Lower leg skin (tissue), 3 donors: ENCODE results near the gene TBX6.

Experiments
- POLR2A ChIP-seq, 2 donors: fragments of 450-650 bp; IDR thresholded peaks; one replicate each; pipeline ENCODE4 v1.6.1; 2016 to 2017; ENCODE audit warnings: antibody characterized with exemption in 2 of 2, mild to moderate bottlenecking in 1 of 2, moderate library complexity in 1 of 2
- TF ChIP-seq, protein P1 (sequence below), 3 donors: fragments of 450-650 bp; IDR thresholded peaks; one replicate each; pipeline ENCODE4 v1.5.1; 2016; ENCODE audit warnings: antibody characterized with exemption in 3 of 3, mild to moderate bottlenecking in 3 of 3, moderate library complexity in 2 of 3

DNA sequence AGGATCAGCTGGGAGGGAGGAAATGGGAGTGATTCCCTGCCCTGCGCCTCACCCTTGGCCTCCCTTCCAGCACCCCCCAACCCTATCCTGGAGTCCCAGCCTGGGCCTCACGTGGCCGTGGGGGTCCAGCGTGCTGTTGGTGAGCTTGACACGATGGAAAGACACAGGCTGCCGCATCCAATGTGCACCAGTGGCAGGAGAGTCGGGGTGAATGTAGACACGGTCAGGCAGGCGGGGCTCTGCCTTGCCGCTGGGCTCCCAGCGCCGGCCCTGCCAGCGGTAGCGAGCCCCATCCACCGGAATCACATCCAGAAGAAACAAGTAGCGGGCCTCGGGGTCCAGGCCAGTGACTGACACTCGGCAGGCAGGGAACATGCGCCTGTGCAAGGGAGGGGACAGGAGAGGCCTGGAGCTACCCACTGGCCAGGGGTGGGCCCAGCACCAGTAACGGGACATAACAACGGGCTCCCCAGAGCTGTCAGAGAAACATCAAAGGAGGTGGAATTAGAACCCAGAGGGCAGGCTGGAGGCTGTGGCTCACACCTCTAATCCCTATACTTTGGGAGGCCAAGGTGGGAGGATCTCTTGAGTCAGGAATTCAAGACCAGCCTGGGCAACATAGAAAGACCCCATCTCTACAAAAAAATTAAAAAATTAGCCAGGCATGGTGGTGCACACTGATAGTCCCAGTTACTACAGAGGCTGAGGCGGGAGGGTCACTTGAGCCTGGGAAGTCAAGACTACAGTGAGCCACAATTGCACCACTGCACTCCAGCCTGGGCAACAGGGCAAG lies 2.7 kb downstream of the TBX6 start:
- TF ChIP-seq, protein P1, sequence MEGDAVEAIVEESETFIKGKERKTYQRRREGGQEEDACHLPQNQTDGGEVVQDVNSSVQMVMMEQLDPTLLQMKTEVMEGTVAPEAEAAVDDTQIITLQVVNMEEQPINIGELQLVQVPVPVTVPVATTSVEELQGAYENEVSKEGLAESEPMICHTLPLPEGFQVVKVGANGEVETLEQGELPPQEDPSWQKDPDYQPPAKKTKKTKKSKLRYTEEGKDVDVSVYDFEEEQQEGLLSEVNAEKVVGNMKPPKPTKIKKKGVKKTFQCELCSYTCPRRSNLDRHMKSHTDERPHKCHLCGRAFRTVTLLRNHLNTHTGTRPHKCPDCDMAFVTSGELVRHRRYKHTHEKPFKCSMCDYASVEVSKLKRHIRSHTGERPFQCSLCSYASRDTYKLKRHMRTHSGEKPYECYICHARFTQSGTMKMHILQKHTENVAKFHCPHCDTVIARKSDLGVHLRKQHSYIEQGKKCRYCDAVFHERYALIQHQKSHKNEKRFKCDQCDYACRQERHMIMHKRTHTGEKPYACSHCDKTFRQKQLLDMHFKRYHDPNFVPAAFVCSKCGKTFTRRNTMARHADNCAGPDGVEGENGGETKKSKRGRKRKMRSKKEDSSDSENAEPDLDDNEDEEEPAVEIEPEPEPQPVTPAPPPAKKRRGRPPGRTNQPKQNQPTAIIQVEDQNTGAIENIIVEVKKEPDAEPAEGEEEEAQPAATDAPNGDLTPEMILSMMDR (IDR thresholded peaks at IDR 0.05), result no peak
- no peak for TF ChIP-seq POLR2A (IDR thresholded peaks at IDR 0.05)
